ENCODE results near the gene LILRA6. TPM values are rescaled to one million over a fixed set of nuclear protein-coding genes. Genes with fewer than 3 reads are reported as not detected.
A peak's percentile ranks its signal among the peaks of the same experiment; 100 is the strongest.

LILRA6 gene
- total and polyA plus RNA-seq, 2 of the 13 experiments (the other 11 are each of a cell fraction or from before 2014, with no cell fraction given): not detected

DNA sequence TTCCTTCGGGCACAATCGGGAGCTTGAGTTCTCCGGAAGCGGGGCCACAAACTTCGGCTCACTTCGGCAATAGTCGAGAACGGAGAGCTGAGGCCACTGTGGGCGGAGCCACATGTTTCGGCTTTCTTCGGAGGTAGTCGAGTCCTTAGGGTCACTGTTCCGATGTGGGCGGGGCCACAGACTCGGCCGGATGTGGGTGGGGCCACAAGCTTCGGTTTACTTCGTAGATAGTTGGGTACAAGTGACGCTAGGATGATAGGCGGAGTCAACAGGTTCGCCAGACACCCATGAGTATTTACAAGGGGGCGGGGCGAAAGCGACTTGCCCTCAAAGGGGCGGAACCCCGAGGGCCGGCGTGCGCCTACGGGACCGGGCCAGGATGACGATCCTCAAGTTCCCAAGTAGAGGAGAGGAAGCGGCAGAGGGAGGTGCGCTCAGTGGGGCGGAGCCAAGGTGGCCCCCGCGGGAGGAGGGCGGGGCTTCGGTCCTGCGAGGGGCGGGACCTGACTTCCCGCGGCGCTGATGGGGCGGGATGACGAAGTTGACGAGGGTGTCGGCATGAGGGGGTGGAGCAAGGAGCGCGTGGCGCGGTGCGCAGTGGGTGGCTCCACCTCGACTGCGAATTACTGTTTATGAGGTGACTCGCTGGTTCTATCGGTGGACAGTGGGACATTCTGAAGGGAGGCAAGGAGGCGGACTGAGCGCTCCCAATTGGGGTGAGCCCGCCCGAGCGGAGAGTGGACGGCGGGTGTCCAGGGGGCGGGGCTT lies 52.7 kb downstream of the LILRA6 start (continued):
- peak; percentile 75 for TF ChIP-seq POLR2AphosphoS5 (IDR thresholded peaks at IDR 0.05; ENCODE audit: low read depth, low read length)
- peak; percentile 16; the same call in 1 of the 2 replicates for TF ChIP-seq KDM2A (CRISPR knock-in tag; IDR thresholded peaks at IDR 0.05; ENCODE audit: borderline replicate concordance, low read depth)
- TF ChIP-seq, protein P1, sequence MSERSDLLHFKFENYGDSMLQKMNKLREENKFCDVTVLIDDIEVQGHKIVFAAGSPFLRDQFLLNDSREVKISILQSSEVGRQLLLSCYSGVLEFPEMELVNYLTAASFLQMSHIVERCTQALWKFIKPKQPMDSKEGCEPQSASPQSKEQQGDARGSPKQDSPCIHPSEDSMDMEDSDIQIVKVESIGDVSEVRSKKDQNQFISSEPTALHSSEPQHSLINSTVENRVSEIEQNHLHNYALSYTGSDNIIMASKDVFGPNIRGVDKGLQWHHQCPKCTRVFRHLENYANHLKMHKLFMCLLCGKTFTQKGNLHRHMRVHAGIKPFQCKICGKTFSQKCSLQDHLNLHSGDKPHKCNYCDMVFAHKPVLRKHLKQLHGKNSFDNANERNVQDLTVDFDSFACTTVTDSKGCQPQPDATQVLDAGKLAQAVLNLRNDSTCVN (CRISPR knock-in tag; IDR thresholded peaks at IDR 0.05; ENCODE audit: borderline replicate concordance): 0 out of 2 replicates have a peak, but pooled peaks have one; percentile 16
- peak; percentile 78 for TF ChIP-seq SALL1 (CRISPR knock-in tag; IDR thresholded peaks at IDR 0.05)
- 0 out of 2 replicates have a peak, but pooled peaks have one; percentile 27 for TF ChIP-seq POGK (CRISPR knock-in tag; conservative IDR thresholded peaks at IDR 0.05)
- TF ChIP-seq ZNF775 (CRISPR knock-in tag; IDR thresholded peaks at IDR 0.05; ENCODE audit: borderline replicate concordance): no peak
- no peak for TF ChIP-seq NONO (IDR thresholded peaks at IDR 0.05)
- no peak; the same call in 1 of the 2 replicates for TF ChIP-seq NONO (CRISPR knock-in tag; conservative IDR thresholded peaks at IDR 0.05)
- 0 out of 2 replicates have a peak, but pooled peaks have one; percentile 46 for TF ChIP-seq THAP11 (CRISPR knock-in tag; IDR thresholded peaks at IDR 0.05)
- TF ChIP-seq SPEN (CRISPR knock-in tag; IDR thresholded peaks at IDR 0.05; ENCODE audit: low read depth): no peak
- peak; percentile 10; the same call in 1 of the 2 replicates for TF ChIP-seq HCFC1 (IDR thresholded peaks at IDR 0.05; ENCODE audit: low read depth, low read length)
- no peak for TF ChIP-seq ZNF326 (CRISPR knock-in tag; IDR thresholded peaks at IDR 0.05; ENCODE audit: borderline replicate concordance)
- peak; percentile 25; the same call in 1 of the 2 replicates for TF ChIP-seq MTA1 (CRISPR knock-in tag; IDR thresholded peaks at IDR 0.05; ENCODE audit: borderline replicate concordance)
- no peak for TF ChIP-seq SOX13 (IDR thresholded peaks at IDR 0.05)
- no peak for TF ChIP-seq SOX13 (CRISPR knock-in tag; conservative IDR thresholded peaks at IDR 0.05 in 1 of 2, IDR thresholded peaks at IDR 0.05 in 1 of 2)
- no peak for TF ChIP-seq ELK4 (CRISPR knock-in tag; IDR thresholded peaks at IDR 0.05; ENCODE audit: borderline replicate concordance)
- TF ChIP-seq, protein P2, sequence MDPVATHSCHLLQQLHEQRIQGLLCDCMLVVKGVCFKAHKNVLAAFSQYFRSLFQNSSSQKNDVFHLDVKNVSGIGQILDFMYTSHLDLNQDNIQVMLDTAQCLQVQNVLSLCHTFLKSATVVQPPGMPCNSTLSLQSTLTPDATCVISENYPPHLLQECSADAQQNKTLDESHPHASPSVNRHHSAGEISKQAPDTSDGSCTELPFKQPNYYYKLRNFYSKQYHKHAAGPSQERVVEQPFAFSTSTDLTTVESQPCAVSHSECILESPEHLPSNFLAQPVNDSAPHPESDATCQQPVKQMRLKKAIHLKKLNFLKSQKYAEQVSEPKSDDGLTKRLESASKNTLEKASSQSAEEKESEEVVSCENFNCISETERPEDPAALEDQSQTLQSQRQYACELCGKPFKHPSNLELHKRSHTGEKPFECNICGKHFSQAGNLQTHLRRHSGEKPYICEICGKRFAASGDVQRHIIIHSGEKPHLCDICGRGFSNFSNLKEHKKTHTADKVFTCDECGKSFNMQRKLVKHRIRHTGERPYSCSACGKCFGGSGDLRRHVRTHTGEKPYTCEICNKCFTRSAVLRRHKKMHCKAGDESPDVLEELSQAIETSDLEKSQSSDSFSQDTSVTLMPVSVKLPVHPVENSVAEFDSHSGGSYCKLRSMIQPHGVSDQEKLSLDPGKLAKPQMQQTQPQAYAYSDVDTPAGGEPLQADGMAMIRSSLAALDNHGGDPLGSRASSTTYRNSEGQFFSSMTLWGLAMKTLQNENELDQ (CRISPR knock-in tag; IDR thresholded peaks at IDR 0.05; ENCODE audit: borderline replicate concordance): 0 out of 2 replicates have a peak, but pooled peaks have one; percentile 60
- no peak for TF ChIP-seq ZNF512B (CRISPR knock-in tag; IDR thresholded peaks at IDR 0.05; ENCODE audit: borderline replicate concordance)

All from HepG2 (cell line).